NCI-H128 (cell line): ENCODE measurements around the gene SPECC1.

Source experiments
- DNase-seq: peaks from one replicate; lab custom pipeline; 2025; ENCODE audit not compliant: unreplicated experiment; lab: John Stamatoyannopoulos, UW

Gene SPECC1

GRCh38 chr17:20264996-20265395, 255.8 kb downstream of the SPECC1 start:
- DNase-seq: no peak

- peak; percentile 4 for DNase-seq
Observed at GRCh38 chr17:20266806-20267458, 257.8 kb downstream of the SPECC1 start.

GRCh38 chr17:20267459-20267842, 258.3 kb downstream of the SPECC1 start:
- no peak for DNase-seq

GRCh38 chr17:20270369-20270768, 261.2 kb downstream of the SPECC1 start:
- DNase-seq: no peak

GRCh38 chr17:20271011-20271610, 262.0 kb downstream of the SPECC1 start:
- no peak for DNase-seq

GRCh38 chr17:20273741-20274500, 264.8 kb downstream of the SPECC1 start:
- DNase-seq: no peak

- DNase-seq: no peak
Observed at GRCh38 chr17:20275653-20276052, 266.5 kb downstream of the SPECC1 start.

- DNase-seq: no peak
Observed at GRCh38 chr17:20276421-20276820, 267.3 kb downstream of the SPECC1 start.

- no peak for DNase-seq
Observed at GRCh38 chr17:20278805-20279204, 269.6 kb downstream of the SPECC1 start.

GRCh38 chr17:20279631-20280030, 270.5 kb downstream of the SPECC1 start:
- DNase-seq: no peak

GRCh38 chr17:20280051-20280450, 270.9 kb downstream of the SPECC1 start:
- DNase-seq: no peak

- DNase-seq: no peak
Observed at GRCh38 chr17:20280851-20281250, 271.7 kb downstream of the SPECC1 start.

GRCh38 chr17:20281860-20282259, 272.7 kb downstream of the SPECC1 start:
- no peak for DNase-seq

- DNase-seq: no peak
Observed at GRCh38 chr17:20282526-20283308, 273.6 kb downstream of the SPECC1 start.

GRCh38 chr17:20284022-20284421, 274.9 kb downstream of the SPECC1 start:
- no peak for DNase-seq

GRCh38 chr17:20284570-20285295, 275.6 kb downstream of the SPECC1 start:
- no peak for DNase-seq

- no peak for DNase-seq
Observed at GRCh38 chr17:20289984-20290383, 280.8 kb downstream of the SPECC1 start.

- DNase-seq: no peak
Observed at GRCh38 chr17:20291853-20292252, 282.7 kb downstream of the SPECC1 start.

GRCh38 chr17:20293501-20293900, 284.3 kb downstream of the SPECC1 start:
- no peak for DNase-seq

GRCh38 chr17:20294120-20294519, 285.0 kb downstream of the SPECC1 start:
- no peak for DNase-seq

GRCh38 chr17:20299013-20299412, 289.9 kb downstream of the SPECC1 start:
- DNase-seq: no peak
